GM19025 (cell line): ENCODE data around the gene LYZ.
"Not testable (repeated sequence)": the region's sequence is repeated elsewhere in the genome, so short reads cannot be mapped to it uniquely, and the experiment has no call there.

Experiments
- ATAC-seq: cut with Tn5 transposase; IDR thresholded peaks from one replicate; pipeline ENCODE4 v1.9.1; 2021; ENCODE audit warnings: mild to moderate bottlenecking, low read depth, moderate library complexity; ENCODE audit not compliant: unreplicated experiment

Gene LYZ

DNA sequence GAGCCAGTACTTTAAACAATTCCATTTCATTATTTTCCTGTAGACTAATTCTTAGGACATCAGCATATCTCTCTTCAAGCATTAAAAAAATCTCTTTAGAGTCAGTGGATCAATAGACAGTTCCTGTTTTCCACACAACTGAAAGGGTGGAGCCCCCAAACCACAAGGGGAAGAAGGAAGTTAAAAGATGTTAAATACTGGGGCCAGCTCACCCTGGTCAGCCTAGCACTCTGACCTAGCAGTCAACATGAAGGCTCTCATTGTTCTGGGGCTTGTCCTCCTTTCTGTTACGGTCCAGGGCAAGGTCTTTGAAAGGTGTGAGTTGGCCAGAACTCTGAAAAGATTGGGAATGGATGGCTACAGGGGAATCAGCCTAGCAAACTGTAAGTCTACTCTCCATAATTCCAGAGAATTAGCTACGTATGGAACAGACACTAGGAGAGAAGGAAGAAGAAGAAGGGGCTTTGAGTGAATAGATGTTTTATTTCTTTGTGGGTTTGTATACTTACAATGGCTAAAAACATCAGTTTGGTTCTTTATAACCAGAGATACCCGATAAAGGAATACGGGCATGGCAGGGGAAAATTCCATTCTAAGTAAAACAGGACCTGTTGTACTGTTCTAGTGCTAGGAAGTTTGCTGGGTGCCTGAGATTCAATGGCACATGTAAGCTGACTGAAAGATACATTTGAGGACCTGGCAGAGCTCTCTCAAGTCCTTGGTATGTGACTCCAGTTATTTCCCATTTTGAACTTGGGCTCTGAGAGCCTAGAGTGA, at the start of gene LYZ:
LYZ (plus strand) TSS at position 220 of the 777 bp plus-strand sequence; CDS start at position 248, 28 bp downstream.
- ATAC-seq: no peak

DNA sequence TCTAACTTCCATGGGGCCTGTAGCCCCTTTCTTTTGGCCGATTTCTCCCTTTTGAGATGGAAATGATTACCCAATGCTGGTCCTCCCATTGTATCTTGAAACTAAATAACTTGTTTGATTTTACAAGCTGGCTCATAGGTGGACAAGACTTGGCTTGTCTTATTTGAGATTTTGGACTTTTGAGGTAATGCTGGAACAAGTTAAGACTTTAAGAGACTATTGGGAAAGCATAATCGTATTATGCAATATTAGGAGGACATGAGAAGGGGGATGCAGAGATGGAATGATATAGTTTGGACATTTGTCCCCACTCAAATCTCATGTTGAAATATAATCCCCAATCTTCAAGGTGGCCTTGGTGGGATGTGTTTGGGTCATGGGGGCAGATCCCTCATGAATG, 49.2 kb upstream of the LYZ start:
- no peak for ATAC-seq

DNA sequence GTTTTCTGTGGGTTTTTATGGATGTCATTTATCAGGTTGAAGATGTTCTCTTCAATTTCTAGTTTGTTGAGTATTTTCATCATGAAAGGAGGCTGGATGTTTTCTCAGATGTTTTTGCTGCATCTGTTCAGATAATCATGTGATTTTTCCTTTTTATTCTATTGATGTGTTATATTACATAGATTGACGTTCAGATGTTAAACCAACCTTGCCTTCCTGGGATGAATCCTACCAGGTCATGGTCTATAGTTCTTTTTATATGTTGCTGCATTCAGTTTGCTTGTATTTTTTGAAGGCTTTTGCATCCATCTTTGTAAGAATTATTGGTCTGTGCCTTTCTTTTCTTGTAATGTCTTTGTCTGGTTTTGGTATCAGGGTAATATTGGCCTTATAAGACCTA, 43.9 kb upstream of the LYZ start:
- no peak for ATAC-seq

DNA sequence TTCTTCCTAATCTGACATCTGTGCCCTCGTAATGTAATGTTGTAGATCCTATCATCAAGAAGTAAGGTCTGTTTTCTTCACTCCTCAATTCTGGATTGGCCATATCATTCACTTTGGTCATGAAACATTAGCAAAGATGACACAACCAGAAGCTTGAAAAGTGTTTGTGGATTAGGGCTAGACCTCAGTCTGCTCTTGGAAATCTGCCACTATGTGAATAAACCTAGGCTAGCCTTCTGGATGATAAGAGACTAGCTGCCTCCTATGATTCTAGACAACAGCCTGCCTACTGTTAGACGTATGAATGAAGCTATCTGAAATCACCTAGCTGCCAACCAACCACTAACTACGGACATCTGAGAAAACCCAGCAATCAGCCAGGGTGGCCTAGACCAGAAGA, 38.7 kb upstream of the LYZ start:
- no peak for ATAC-seq

DNA sequence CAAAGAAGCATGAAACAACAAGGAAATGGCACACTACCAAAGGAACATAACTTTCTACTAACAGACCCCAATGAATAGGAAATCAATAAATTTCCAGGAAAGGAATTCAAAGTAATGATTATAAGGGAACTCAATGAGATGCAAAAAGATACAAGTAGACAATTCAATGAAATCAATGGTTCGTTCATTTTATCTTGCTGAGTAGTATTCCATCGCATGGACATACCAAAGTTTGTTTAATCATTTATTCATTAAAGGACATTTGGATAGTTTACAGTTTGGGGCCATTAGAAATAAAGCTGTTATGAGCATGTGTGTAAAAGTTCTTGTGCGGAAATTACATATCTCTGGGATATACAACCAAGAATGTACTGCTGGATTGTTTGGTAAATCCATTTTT, 35.0 kb upstream of the LYZ start:
- ATAC-seq: no peak

DNA sequence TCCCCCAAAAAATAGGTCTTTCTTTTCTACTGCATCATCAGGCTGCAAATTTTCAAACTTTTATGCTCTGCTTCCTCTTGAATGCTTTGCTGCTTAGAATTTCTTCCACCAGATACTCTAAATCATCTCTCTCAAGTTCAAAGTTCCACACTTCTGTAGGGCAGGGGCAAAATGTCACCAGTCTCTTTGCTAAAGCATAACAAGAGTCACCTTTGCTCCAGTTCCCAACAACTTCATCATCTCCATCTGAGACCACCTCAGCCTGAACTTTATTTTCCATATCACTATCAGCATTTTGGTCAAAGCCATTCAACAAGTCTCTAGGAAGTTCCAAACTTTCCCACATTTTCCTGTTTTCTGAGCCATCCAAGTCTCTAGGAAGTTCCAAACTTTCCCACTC, 31.4 kb upstream of the LYZ start:
- ATAC-seq: not testable (repeated sequence)

DNA sequence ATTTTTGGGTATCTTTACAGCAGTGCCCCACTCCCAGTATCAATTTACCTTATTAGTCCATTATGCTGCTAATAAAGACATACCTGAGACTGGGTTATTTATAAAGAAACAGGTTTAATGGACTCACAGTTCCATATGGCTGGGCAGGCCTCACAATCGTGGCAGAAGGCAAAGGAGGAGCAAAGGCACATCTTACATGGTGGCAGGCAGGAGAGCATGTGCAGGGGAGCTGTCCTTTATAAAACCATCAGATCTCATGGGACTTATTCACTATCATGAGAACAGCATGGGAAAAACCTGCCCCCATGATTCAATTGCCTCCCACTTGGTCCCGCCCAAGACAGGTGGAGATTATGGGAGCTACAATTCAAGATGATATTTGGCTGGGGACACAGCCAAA, 30.9 kb upstream of the LYZ start:
- ATAC-seq: not testable (repeated sequence)

DNA sequence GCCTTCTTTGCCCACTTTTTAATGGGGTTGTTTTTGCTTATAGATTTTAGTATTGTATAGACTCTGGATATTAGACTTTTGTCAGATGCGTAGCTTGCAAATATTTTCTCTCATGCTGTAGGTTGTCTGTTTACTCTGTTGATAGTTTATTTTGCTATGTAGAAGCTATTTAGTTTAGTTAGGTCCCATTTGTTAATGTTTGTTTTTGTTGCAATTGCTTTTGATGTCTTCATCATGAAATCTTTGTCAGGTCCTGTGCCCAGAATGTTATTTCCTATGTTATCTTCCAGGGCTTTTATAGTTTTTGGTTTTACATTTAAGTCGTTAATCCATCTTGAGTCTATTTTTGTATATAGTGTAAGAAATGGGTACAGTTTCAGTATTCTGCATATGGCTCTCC, 30.0 kb upstream of the LYZ start:
- ATAC-seq: no peak

DNA sequence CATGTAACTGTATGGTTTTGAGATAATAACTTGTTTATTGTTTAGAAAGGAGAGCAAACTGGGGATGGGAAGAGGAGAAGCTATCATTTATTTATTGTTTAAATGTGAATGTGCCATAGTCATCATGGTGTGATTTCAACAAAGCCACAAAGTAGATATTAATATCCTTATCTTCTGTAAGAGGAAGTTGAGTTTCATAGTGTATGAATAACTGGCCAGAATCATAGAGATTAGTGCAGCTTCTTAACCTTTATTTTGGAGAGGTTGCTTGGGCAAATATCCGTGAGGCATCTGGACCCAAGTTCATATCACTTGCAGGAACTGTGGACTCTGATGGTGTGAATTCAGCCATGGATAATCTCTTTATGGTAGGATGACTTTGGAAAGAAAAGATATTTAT, 26.8 kb upstream of the LYZ start:
- ATAC-seq: no peak

DNA sequence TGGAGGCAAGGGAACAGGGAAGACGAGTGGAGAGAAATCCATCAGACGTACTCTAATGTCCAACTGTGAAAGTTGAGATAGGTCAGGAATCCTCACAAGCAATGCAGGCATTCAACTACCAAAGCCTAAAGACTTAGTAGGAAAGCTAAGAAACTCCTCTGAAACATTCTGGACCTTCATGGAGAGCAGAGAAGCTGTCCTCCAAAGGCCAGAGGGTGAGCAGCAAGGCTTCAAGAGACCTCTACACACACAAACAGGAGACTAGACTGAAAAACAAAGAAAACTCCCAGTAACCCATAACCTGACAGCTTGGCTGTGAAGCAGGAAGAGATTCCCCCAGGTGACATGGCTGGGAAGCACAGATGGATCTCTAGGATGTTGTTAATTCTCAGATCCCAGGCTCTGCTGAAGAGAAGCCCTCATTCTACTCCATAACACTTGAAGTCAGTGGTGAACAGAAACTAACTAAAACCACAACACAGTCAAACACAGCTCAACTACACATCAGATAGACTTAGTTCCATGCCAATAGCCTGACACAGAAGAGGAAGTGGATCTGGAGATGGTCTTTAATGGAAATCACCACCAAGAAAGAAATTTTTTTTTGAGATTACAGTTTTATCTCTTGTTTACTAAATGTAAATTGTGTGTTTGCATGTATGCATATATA, 23.2 kb upstream of the LYZ start:
- ATAC-seq: peak; percentile 81

DNA sequence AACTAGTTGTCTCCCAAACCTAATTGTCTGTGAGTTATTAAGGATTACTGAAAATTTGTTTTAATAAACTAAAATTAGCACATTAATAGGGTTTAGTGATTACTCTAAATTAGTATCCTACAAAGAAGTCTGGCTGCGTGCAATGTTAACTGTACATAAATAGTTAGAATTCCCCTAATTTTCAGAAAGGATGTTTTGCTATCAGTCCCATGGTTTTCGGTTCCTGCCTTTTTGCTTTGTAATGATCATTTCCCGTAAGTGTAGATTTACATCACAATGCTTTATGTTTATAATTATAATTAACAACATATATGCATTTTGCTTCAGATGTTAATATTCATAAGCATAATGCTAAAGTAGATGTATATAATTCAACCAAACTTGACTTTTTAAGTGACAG, 19.8 kb upstream of the LYZ start:
- no peak for ATAC-seq

DNA sequence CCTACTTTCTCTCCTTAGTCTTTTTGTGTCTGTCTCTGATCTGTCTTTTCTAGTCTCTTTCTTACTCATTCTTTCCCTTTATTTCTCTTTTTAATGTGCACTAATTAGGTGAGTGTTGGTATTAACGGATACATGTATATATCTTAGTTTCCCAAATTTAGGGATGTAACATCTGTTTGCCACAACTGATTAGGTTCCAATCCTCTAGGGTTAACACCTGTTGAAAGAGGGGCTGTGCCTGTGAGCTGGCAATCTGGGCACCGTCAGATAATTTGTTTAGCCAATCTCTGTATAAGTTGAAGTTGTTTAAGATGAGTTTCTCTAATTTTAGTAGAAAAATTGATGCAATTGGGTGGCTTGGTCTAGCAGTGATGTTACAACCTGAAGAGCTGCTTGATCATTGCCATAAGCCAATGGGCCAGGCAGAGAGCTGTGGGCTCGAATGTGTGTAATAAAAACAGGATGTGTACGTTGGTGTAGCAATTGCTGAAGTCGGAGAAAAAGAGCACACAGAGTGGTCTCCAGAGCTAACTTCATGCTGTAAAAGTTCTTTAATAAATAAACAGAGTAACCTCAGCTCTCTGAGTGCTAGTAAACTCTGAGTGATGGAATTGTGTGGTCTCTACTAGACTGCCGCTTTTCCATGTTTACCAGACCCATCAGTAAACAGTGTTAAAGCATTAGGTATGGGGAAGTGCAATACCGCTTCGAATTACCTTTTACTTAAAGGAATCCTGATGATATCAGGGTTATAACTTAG, 18.3 kb upstream of the LYZ start:
- ATAC-seq: no peak

DNA sequence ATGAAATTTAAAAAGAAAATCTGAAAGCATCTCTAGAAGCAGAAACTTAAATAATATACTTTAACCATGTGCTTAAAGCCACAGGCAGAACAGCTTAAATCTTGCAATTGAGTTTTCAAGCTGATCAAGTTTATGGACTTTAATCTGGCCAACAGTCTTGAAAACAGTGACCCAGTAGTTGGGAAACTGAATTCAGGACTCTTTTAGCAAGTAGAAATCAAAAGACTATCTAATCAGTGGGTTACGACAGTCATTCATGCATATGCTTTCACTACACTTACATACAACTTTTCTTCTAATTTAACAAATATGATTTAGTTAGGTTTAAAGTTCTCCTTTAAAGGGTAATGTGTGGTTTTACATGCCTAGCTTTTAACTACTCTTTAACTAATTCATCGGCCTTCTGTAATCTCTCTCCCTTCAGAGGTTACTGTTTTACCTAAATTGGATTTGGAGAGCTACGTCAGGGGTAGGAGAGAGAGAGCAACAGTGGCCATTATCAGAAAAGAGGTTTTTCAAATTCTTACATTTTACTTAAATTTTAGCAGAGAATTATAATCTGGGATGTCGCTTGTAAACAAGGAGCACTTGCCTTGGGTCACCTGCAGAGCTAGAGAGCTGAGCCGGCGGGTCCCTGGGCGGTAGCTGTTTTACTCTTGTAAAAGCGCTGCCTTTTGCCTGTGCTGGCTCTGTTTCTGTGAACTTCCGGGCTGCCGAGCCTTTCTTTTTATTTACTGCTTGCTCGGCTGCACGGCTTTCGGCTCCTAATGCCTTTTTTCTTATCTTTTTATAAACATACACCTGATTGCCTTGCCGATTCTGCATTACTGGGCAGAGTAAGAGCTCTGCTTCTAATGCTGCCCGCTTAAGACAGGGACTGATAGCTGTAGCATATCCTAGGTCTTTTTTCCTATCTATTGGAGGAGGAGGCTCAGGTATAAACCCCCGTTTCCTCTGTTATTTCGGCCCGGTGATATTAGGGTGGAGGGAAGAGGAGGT, 17.4 kb upstream of the LYZ start:
- ATAC-seq: peak; percentile 72

DNA sequence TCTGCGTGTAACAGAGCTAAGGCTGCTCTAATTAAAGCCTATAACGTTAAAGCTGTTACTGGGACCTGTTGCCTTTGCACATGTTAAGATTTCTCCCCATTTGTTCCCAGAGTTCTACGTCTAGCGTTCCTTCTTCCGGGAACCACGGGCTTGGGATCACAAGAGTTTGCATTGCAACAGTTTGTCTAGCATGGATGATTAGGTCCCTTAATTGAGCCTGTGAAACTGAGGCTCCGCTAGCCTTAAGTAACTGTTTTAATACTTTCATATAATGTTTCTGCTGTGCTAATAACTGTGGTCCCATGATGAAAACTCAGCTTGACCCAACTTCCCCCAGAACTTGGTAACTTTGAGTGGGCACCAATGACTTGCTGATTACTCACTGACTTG, 16.7 kb upstream of the LYZ start:
- no peak for ATAC-seq

DNA sequence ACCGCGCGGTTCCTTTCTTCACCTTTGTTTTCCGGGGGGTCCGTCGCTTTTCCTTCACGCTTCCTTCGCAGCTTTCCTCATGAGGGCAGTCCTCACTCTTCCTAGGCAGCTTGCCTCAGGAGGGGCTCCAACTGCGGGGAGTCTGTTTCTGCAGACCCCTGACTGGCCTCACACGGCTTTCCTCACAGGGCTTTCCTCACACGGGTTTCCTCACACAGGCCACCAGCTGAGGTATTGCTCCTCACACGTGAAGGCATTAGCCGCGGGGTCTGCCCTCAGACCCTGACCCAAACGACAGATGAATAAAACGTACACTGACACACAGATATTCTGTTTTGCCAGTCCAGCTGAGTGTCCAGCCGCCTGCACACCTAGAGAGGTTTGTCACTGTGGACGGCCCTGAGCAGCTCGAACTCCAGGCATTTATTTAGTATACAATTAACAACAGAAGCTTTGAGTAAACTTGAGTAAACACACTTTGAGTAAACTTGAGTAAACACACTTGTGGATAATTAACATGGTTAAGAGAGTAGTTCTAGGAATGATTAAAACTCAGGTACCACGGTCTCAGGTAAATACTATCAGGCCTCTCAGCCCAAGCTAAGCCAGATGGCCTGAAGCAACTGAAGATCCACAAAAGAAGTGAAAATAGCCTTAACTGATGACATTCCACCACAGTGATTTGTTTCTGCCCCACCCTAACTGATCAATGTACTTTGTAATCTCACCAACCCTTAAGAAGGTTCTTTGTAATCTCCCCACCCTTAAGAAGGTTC, 16.1 kb upstream of the LYZ start:
- ATAC-seq: no peak

DNA sequence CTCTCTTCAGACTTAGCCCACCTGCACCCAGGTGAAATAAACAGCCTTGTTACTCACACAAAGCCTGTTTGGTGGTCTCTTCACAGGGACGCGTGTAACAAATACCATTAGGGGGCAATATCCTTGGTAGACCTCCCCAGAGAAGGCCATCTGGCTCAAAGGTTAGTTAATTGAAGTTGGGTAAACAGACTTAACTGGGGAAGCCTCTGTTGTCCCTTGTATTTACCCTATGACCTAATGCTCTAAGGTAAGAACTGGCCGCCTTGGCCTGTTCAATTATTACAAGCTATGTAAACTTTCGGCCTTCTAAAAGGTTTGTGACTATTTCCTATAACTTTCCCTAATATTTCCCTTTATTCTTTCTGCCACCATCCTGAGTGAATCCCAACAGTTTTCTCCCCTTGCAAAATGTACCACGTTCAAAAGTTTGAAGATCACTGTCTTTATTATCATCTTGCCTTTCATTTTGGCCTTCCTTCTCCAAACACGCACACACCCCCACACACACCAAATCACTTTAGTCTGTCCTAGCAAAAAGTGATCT, 15.3 kb upstream of the LYZ start:
- ATAC-seq: no peak

DNA sequence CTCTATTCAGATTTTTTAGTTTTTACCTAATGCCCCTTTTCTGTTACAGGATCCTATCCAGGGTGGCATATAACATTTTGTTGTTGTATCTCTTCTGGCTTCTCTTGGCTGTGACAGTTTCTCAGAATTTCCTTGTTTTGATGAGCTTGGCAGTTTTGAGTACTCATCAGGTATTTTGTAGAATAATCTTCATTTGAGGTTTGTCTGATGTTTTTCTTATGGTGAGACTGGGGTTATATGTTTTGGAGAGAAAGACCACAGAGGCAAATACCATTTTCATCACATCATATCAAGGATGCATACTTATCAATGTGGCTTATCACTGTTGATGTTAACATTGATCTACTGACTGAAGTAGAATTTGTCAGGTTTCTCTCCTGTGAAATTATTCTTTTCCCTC, 14.0 kb upstream of the LYZ start:
- no peak for ATAC-seq

DNA sequence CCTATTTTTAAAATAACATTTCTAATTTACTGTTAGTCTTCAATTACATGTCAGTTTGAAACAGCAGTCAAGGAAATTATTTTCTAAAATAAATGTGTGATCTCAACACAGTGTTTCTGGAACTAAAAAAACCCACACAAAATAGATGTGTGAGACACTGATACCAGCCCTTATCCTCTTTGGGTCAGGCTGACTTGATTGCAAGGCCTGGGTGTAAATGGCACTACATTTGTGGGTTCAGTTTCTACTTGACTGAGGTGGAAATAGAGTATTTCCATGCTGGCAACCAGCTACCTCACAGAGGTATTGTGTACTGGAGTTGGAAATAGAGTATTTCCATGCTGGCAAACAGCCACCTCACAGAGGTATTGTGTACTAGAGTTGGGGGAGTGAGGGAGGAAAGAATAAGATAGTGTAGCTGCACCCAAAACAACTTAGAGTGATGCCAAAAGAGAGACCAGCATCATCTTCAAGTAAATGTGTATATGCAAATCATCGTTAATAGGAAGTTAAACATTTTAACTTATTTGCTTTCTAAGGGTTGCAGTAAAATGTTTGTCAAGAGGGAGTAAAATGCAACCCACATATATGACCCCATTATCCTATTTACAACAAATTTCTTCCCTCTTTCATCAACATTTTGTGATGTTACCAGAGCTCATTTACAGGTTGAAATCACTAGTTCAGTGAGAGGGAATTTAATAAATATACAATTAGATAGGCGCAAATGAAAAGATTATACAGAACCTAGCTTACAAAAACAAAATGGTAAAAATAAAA, 10.7 kb upstream of the LYZ start:
- no peak for ATAC-seq
